H1 (cell line): ENCODE data around the gene NUDT1. TPM values are rescaled to one million over a fixed set of nuclear protein-coding genes. Genes with fewer than 3 reads are reported as not detected.

Source experiments
- ATF2 ChIP-seq: IDR thresholded peaks from 2 replicates; pipeline ENCODE4 v1.6.1; 2012; ENCODE audit warnings: low read length, inconsistent platforms
- BACH1 ChIP-seq: IDR thresholded peaks from 2 replicates; pipeline ENCODE4 v1.6.1; 2012; ENCODE audit warnings: low read length, improper control_type of control experiment
- CREB1 ChIP-seq: IDR thresholded peaks from 2 replicates; pipeline ENCODE4 v1.6.1; 2012; ENCODE audit warnings: inconsistent platforms
- FOSL1 ChIP-seq: IDR thresholded peaks from 2 replicates; pipeline ENCODE4 v1.6.1; 2011; ENCODE audit warnings: mild to moderate bottlenecking, low read depth, low read length, moderate library complexity; ENCODE audit not compliant: insufficient read depth
- NRF1 ChIP-seq: IDR thresholded peaks from 2 replicates; pipeline ENCODE4 v1.6.1; 2011; ENCODE audit warnings: mild to moderate bottlenecking, low read depth, low read length, improper control_type of control experiment
- POLR2AphosphoS5 ChIP-seq: IDR thresholded peaks from 2 replicates; pipeline ENCODE4 v1.6.1; 2011; ENCODE audit warnings: low read depth, low read length
- SP2 ChIP-seq: IDR thresholded peaks from 2 replicates; pipeline ENCODE4 v1.6.1; 2012; ENCODE audit warnings: mild to moderate bottlenecking, low read length, inconsistent platforms
- TAF1 ChIP-seq: IDR thresholded peaks from 2 replicates; pipeline ENCODE4 v1.6.1; 2011; ENCODE audit warnings: mild to moderate bottlenecking, low read depth, low read length
- YY1 ChIP-seq: IDR thresholded peaks from 2 replicates; pipeline ENCODE4 v1.6.1; 2011; ENCODE audit warnings: low read depth, mild to moderate bottlenecking, low read length
- polyA plus RNA-seq, 7 experiments: library from polyadenylated mRNA; depleted of rRNA in 3 of 7; stranded (reverse) in 5 of 7; unstranded in 2 of 7; fragments of >200 nt in 5 of 7; fragments of 200-250 nt in 2 of 7; gene quantifications; 1 replicate in 5 of 7; 2 replicates in 1 of 7; 4 replicates in 1 of 7; pipeline versions ENCODE4 v1.2.1 to v1.2.3, GENCODE V29; 2011 to 2013; ENCODE audit warnings: missing spikeins in 2 of 7, mixed read lengths in 2 of 7
- total RNA-seq: library from RNA; stranded (reverse); fragmentation: NEBNext Ultra II Directional; extraction: Animal tissue kit (Norgen Biotek cat#: 25700); gene quantifications from 2 replicates; pipeline ENCODE4 v1.2.1, GENCODE V29; 2021
- TF ChIP-seq, protein P1 (sequence below): fragments of 300-600 bp; sonication (generic); IDR thresholded peaks from 2 replicates; pipeline ENCODE4 v1.7.1; 2012; ENCODE audit warnings: low read length, moderate library complexity, mild to moderate bottlenecking, inconsistent platforms; ENCODE audit not compliant: insufficient replicate concordance

The NUDT1 gene
- total and polyA plus RNA-seq, 2 of the 8 experiments (the other 6 are each of a cell fraction or from before 2014, with no cell fraction given) = 76.1 to 89.5 TPM

- TF ChIP-seq, protein P1, sequence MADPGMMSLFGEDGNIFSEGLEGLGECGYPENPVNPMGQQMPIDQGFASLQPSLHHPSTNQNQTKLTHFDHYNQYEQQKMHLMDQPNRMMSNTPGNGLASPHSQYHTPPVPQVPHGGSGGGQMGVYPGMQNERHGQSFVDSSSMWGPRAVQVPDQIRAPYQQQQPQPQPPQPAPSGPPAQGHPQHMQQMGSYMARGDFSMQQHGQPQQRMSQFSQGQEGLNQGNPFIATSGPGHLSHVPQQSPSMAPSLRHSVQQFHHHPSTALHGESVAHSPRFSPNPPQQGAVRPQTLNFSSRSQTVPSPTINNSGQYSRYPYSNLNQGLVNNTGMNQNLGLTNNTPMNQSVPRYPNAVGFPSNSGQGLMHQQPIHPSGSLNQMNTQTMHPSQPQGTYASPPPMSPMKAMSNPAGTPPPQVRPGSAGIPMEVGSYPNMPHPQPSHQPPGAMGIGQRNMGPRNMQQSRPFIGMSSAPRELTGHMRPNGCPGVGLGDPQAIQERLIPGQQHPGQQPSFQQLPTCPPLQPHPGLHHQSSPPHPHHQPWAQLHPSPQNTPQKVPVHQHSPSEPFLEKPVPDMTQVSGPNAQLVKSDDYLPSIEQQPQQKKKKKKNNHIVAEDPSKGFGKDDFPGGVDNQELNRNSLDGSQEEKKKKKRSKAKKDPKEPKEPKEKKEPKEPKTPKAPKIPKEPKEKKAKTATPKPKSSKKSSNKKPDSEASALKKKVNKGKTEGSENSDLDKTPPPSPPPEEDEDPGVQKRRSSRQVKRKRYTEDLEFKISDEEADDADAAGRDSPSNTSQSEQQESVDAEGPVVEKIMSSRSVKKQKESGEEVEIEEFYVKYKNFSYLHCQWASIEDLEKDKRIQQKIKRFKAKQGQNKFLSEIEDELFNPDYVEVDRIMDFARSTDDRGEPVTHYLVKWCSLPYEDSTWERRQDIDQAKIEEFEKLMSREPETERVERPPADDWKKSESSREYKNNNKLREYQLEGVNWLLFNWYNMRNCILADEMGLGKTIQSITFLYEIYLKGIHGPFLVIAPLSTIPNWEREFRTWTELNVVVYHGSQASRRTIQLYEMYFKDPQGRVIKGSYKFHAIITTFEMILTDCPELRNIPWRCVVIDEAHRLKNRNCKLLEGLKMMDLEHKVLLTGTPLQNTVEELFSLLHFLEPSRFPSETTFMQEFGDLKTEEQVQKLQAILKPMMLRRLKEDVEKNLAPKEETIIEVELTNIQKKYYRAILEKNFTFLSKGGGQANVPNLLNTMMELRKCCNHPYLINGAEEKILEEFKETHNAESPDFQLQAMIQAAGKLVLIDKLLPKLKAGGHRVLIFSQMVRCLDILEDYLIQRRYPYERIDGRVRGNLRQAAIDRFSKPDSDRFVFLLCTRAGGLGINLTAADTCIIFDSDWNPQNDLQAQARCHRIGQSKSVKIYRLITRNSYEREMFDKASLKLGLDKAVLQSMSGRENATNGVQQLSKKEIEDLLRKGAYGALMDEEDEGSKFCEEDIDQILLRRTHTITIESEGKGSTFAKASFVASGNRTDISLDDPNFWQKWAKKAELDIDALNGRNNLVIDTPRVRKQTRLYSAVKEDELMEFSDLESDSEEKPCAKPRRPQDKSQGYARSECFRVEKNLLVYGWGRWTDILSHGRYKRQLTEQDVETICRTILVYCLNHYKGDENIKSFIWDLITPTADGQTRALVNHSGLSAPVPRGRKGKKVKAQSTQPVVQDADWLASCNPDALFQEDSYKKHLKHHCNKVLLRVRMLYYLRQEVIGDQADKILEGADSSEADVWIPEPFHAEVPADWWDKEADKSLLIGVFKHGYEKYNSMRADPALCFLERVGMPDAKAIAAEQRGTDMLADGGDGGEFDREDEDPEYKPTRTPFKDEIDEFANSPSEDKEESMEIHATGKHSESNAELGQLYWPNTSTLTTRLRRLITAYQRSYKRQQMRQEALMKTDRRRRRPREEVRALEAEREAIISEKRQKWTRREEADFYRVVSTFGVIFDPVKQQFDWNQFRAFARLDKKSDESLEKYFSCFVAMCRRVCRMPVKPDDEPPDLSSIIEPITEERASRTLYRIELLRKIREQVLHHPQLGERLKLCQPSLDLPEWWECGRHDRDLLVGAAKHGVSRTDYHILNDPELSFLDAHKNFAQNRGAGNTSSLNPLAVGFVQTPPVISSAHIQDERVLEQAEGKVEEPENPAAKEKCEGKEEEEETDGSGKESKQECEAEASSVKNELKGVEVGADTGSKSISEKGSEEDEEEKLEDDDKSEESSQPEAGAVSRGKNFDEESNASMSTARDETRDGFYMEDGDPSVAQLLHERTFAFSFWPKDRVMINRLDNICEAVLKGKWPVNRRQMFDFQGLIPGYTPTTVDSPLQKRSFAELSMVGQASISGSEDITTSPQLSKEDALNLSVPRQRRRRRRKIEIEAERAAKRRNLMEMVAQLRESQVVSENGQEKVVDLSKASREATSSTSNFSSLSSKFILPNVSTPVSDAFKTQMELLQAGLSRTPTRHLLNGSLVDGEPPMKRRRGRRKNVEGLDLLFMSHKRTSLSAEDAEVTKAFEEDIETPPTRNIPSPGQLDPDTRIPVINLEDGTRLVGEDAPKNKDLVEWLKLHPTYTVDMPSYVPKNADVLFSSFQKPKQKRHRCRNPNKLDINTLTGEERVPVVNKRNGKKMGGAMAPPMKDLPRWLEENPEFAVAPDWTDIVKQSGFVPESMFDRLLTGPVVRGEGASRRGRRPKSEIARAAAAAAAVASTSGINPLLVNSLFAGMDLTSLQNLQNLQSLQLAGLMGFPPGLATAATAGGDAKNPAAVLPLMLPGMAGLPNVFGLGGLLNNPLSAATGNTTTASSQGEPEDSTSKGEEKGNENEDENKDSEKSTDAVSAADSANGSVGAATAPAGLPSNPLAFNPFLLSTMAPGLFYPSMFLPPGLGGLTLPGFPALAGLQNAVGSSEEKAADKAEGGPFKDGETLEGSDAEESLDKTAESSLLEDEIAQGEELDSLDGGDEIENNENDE = no peak
- TF ChIP-seq YY1 (no peak), NRF1 (no peak), SP2 (no peak), FOSL1 (no peak), POLR2AphosphoS5 (no peak; the same call in 1 of the 2 replicates), TAF1 (no peak), CREB1 (no peak), BACH1 (no peak), ATF2 (no peak)
Observed at GRCh38 chr7:2248984-2249694, 7.1 kb downstream of the NUDT1 start (continued).
